ENCODE results near the gene CLASRP.

DNA sequence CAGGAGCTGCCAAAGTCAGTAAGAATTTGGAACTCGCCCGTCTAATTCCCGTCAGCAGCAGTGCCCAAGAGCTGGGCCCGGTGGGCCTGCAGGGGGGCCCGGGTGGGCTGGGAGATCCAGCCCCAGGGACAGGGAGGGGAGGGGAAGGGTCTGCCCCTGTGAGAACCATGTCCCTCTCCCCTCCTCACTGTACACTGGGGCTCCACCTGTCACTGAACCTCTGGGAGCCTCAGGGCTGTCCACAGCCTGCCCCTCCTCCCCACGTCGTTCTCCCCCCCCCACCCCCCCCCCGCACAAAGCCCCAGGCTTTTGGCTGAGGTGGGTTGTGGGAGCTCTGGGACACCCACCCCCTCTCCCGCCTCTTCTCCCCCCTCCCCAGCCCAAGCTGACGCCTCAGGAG lies 29.2 kb downstream of the CLASRP start:
- TF ChIP-seq CTCF (conservative IDR thresholded peaks at IDR 0.05; ENCODE audit: low read length): no peak
- no peak for TF ChIP-seq EZH2phosphoT487 (IDR thresholded peaks at IDR 0.05; ENCODE audit: borderline replicate concordance, low read depth, low read length)
